BJ (cell line): ENCODE results near the gene VOPP1. TPM values are rescaled to one million over a fixed set of nuclear protein-coding genes. Genes with fewer than 3 reads are reported as not detected.

Source experiments
- CTCF ChIA-PET: fragments of 350-600 bp; formaldehyde crosslinking; extraction: SDS; loops from one replicate; lab custom pipeline; 2021; ENCODE audit warnings: antibody characterized with exemption, inconsistent platforms; lab: Yijun Ruan, JAX
- POLR2A ChIA-PET: fragments of 300-600 bp; sonication (Branson Sonifier 250); formaldehyde crosslinking; extraction: SDS; loops from one replicate; lab custom pipeline; 2021; ENCODE audit warnings: antibody characterized with exemption; lab: Charles Lee
- DNase-seq: peaks from one replicate; pipeline ENCODE4 v3.0.0-alpha.2; 2011; ENCODE audit warnings: low read depth
- H3K27me3 ChIP-seq: 2 replicates; pipeline ENCODE4 v1.6.0; 2011; ENCODE audit warnings: low read length; ENCODE audit not compliant: control insufficient read depth, insufficient read depth
- H3K36me3 ChIP-seq: 2 replicates; pipeline ENCODE4 v1.5.1; 2011; ENCODE audit warnings: low read length; ENCODE audit not compliant: control insufficient read depth, insufficient read depth
- H3K4me3 ChIP-seq: 2 replicates; pipeline ENCODE4 v1.5.1; 2011; ENCODE audit warnings: low read depth, mild to moderate bottlenecking, control low read depth, low read length
- CTCF ChIP-seq: IDR thresholded peaks from 2 replicates; pipeline ENCODE4 v1.5.1; 2011; ENCODE audit warnings: low read depth, mild to moderate bottlenecking, control low read depth, inconsistent platforms, low read length, moderate library complexity; ENCODE audit not compliant: insufficient read depth
- polyA plus RNA-seq: library from polyadenylated mRNA; depleted of rRNA; stranded (reverse); fragments of >200 nt; gene quantifications from 2 replicates; pipeline ENCODE4 v1.2.3, GENCODE V29; 2011

The VOPP1 gene
- polyA plus RNA-seq, 1 experiment, result 83.7 TPM

GRCh38 chr7:55532150-55532917, 40.0 kb downstream of the VOPP1 start:
- Histone ChIP-seq H3K4me3 (no peak overlapping the region), H3K36me3 (peaks cover 2% of the 10 kb centered on the region; the same call in 1 of the 2 replicates), H3K27me3 (no peaks in the 10 kb centered on the region)
- DNase-seq, result no peak
- ChIA-PET POLR2A (interaction anchor here (0.9 kb wide), 1 partner anchor 9 kb away, joined by 3 read pairs; no protein-coding TSS in a partner anchor), CTCF (interaction anchor here (1.3 to 1.5 kb wide), 2 partner anchors 12 to 61 kb away, joined by 4 to 6 read pairs; no protein-coding TSS in a partner anchor)
- TF ChIP-seq CTCF, result no peak

- Histone ChIP-seq H3K27me3 (no peaks in the 10 kb centered on the region), H3K4me3 (no peak overlapping the region), H3K36me3 (no peaks in the 10 kb centered on the region)
- POLR2A ChIA-PET, result interaction anchor here (0.9 kb wide), 1 partner anchor 8 kb away, joined by 3 read pairs; no protein-coding TSS in a partner anchor
- CTCF ChIA-PET, result interaction anchor here (1.3 kb wide), 1 partner anchor 11 kb away, joined by 6 read pairs; no protein-coding TSS in a partner anchor
- no peak for DNase-seq
- no peak for TF ChIP-seq CTCF
Observed at GRCh38 chr7:55531536-55531935, 40.8 kb downstream of the VOPP1 start.

GRCh38 chr7:55527307-55527706, 45.0 kb downstream of the VOPP1 start:
- CTCF ChIA-PET, result no interaction called here

GRCh38 chr7:55526770-55527169, 45.5 kb downstream of the VOPP1 start:
- no peak for TF ChIP-seq CTCF
- ChIA-PET POLR2A (no interaction called here), CTCF (no interaction called here)
- Histone ChIP-seq H3K27me3 (no peaks in the 10 kb centered on the region), H3K36me3 (no peaks in the 10 kb centered on the region), H3K4me3 (no peak overlapping the region)
- DNase-seq, result no peak

More at GRCh38 chr7:55527307-55527706, 45.0 kb downstream of the VOPP1 start:
- Histone ChIP-seq H3K36me3 (no peaks in the 10 kb centered on the region), H3K4me3 (no peak overlapping the region), H3K27me3 (no peaks in the 10 kb centered on the region)
- no peak for TF ChIP-seq CTCF
- POLR2A ChIA-PET, result no interaction called here
- no peak for DNase-seq

GRCh38 chr7:55526329-55526728, 46.0 kb downstream of the VOPP1 start:
- no peak for DNase-seq
- POLR2A ChIA-PET, result no interaction called here

More at GRCh38 chr7:55526329-55526728, 46.0 kb downstream of the VOPP1 start:
- TF ChIP-seq CTCF, result no peak
- no peak overlapping the region for H3K4me3 ChIP-seq
- CTCF ChIA-PET, result interaction anchor here (0.6 kb wide), 1 partner anchor 86 kb away, joined by 3 read pairs; no protein-coding TSS in a partner anchor
- no peaks in the 10 kb centered on the region for H3K36me3 ChIP-seq
- H3K27me3 ChIP-seq, result no peaks in the 10 kb centered on the region
